ENCODE results near the gene EHMT1.
A peak's percentile ranks its signal among the peaks of the same experiment; 100 is the strongest.

Gene EHMT1

DNA sequence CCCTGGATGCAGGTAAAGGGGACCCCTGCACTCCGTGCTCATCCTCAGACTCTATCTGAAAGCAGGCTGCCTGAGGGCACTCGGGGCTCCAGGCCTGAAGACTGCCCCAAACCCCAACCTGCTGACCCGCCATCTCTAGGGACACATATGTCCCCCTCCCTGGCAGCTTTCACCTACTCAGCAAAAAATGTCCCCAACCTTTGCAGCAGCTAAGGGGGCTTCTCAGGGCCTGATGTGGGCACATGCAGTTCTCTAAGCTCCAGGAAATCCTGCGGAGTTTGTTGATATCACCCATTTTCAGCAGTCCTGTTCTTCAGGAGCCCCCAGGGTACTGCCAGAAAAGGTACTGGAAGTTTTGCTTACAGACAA lies 37.9 kb upstream of the EHMT1 start:
- no peak overlapping the region for H3K27ac ChIP-seq (ENCODE audit: low read depth, low read length)
- no peaks in the 10 kb centered on the region for H3K9me3 ChIP-seq (ENCODE audit: control insufficient read depth in 1 of 2, low read length in 2 of 2)
- peaks cover 17 to 23% of the 10 kb centered on the region in 2 donors for H3K4me1 ChIP-seq (ENCODE audit: control insufficient read depth in 1 of 2, insufficient read depth in 2 of 2, low read length in 2 of 2)
- no peaks in the 10 kb centered on the region for H3K27me3 ChIP-seq (ENCODE audit: control insufficient read depth in 1 of 2, insufficient read depth in 2 of 2, low read length in 2 of 2)
- H3K36me3 ChIP-seq (ENCODE audit: control insufficient read depth in 1 of 2, insufficient read depth in 2 of 2, low read length in 2 of 2): peaks cover 14 to 45% of the 10 kb centered on the region in 2 donors
- H3K4me3 ChIP-seq (ENCODE audit: low read depth in 1 of 2, low read length in 2 of 2): no peak overlapping the region
- H3K9ac ChIP-seq (ENCODE audit: low read depth in 1 of 2, low read length in 2 of 2): no peak overlapping the region

DNA sequence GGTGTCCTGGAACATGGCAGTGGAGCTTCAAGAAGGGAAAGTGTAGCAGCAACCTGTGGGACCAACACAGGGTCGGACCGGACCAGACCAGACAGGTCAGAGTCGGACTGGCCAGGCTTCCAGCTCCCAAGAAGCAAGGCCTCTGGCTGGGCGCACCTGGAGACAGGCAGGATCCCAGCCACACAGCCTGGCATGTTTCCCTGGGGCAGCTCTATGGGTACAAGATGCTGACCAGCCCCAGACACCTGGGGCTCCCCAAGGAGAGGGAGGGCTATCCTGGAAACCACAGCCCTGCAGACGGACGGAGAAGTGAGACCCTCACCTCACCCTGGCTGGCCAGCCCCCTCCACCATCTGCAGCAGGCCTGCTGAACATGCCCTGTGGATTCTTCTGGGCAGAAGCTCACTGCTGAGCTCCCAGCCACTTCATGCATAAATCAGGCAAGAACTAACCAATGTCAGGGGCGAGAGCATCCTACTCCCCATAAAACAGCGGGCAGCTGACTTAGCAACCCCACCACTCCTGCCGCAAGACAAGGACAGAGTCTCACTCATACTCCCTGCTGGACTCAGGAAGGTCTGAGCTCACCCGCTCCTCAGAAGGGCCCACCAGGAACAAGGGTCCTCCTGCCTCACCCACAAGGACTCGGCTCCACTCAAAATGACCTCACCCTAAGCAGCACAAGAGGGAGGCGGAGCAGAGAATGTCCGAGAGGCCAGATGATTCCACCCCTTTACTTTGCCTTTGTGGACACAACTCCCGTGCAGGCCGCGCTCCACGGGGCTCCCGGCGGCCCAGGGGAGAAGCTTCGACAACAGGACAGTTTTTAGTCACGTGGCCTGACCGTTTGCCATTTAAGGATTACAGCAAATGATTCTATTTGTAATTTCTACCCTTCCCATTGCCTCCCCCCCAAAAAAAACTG lies 37.2 kb upstream of the EHMT1 start:
- peaks cover 13 to 18% of the 10 kb centered on the region in 2 donors for H3K4me1 ChIP-seq (ENCODE audit: control insufficient read depth in 1 of 2, insufficient read depth in 2 of 2, low read length in 2 of 2)
- H3K9me3 ChIP-seq (ENCODE audit: control insufficient read depth in 1 of 2, low read length in 2 of 2): no peaks in the 10 kb centered on the region
- no peaks in the 10 kb centered on the region for H3K27me3 ChIP-seq (ENCODE audit: control insufficient read depth in 1 of 2, insufficient read depth in 2 of 2, low read length in 2 of 2)
- H3K36me3 ChIP-seq (ENCODE audit: control insufficient read depth in 1 of 2, insufficient read depth in 2 of 2, low read length in 2 of 2): peaks cover 14 to 48% of the 10 kb centered on the region in 2 donors
- H3K27ac ChIP-seq (ENCODE audit: low read depth, low read length): no peak overlapping the region
- no peak overlapping the region for H3K9ac ChIP-seq (ENCODE audit: low read depth in 1 of 2, low read length in 2 of 2)
- no peak overlapping the region for H3K4me3 ChIP-seq (ENCODE audit: low read depth in 1 of 2, low read length in 2 of 2)

- peaks cover 14 to 55% of the 10 kb centered on the region in 2 donors for H3K36me3 ChIP-seq (ENCODE audit: control insufficient read depth in 1 of 2, insufficient read depth in 2 of 2, low read length in 2 of 2)
- no peak overlapping the region for H3K27ac ChIP-seq (ENCODE audit: low read depth, low read length)
- no peaks in the 10 kb centered on the region for H3K27me3 ChIP-seq (ENCODE audit: control insufficient read depth in 1 of 2, insufficient read depth in 2 of 2, low read length in 2 of 2)
- no peak overlapping the region for H3K9ac ChIP-seq (ENCODE audit: low read depth in 1 of 2, low read length in 2 of 2)
- H3K4me1 ChIP-seq (ENCODE audit: control insufficient read depth in 1 of 2, insufficient read depth in 2 of 2, low read length in 2 of 2): peaks cover 8 to 13% of the 10 kb centered on the region in 2 donors
- H3K4me3 ChIP-seq (ENCODE audit: low read depth in 1 of 2, low read length in 2 of 2): no peak overlapping the region
- no peaks in the 10 kb centered on the region for H3K9me3 ChIP-seq (ENCODE audit: control insufficient read depth in 1 of 2, low read length in 2 of 2)
These were observed 36.4 kb upstream of the EHMT1 start for GRCh38 chr9:137582286-137582860.

DNA sequence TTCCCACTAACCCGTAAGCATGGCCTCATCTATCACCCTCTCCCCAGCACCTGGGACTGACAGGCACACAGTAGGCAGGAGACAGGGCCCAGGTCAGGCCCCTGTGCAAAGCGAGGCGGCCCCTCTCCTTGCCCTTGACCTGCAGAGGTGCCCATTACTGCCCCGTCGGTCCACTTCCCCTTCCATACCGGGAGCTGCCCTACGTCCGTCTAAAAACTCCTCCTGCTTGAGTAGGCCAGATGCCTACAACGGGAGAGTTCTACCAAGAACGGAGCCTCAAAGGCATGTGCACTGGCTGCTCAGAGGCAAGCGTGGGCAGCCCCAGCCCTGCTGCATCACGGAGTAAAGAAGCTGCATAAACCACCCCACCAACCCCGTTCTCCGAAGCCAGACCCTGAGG lies 35.5 kb upstream of the EHMT1 start:
- no peaks in the 10 kb centered on the region for H3K27me3 ChIP-seq (ENCODE audit: control insufficient read depth in 1 of 2, insufficient read depth in 2 of 2, low read length in 2 of 2)
- no peaks in the 10 kb centered on the region for H3K9me3 ChIP-seq (ENCODE audit: control insufficient read depth in 1 of 2, low read length in 2 of 2)
- H3K4me3 ChIP-seq (ENCODE audit: low read depth in 1 of 2, low read length in 2 of 2): no peak overlapping the region
- H3K9ac ChIP-seq (ENCODE audit: low read depth in 1 of 2, low read length in 2 of 2): no peak overlapping the region
- H3K27ac ChIP-seq (ENCODE audit: low read depth, low read length): no peak overlapping the region
- peaks cover 20 to 64% of the 10 kb centered on the region in 2 donors for H3K36me3 ChIP-seq (ENCODE audit: control insufficient read depth in 1 of 2, insufficient read depth in 2 of 2, low read length in 2 of 2)
- H3K4me1 ChIP-seq (ENCODE audit: control insufficient read depth in 1 of 2, insufficient read depth in 2 of 2, low read length in 2 of 2): peaks cover 3 to 5% of the 10 kb centered on the region in 2 donors

DNA sequence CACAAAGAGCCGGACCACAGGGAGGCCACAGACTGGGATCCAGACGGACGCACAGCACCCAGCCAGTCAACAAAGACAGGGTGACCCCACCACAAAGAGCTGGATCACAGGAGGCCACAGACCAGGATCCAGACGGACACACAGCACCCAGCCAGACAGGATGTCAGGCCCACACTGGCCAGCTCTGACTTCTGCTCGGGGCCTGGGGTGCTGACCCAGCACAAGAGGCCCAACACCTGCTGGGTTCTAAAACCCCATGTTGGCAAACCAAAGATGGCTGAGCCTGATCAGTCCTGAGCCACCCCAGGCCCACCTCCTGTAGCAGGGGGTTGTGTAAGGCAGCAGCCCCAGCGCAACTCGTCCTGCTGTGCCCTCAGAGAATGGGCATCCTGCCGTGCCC lies 34.8 kb upstream of the EHMT1 start:
- Histone ChIP-seq H3K36me3 (ENCODE audit: control insufficient read depth in 1 of 2, insufficient read depth in 2 of 2, low read length in 2 of 2) (peaks cover 21 to 66% of the 10 kb centered on the region in 2 donors), H3K27ac (ENCODE audit: low read depth, low read length) (no peak overlapping the region), H3K4me3 (ENCODE audit: low read depth in 1 of 2, low read length in 2 of 2) (no peak overlapping the region), H3K9me3 (ENCODE audit: control insufficient read depth in 1 of 2, low read length in 2 of 2) (no peaks in the 10 kb centered on the region), H3K27me3 (ENCODE audit: control insufficient read depth in 1 of 2, insufficient read depth in 2 of 2, low read length in 2 of 2) (no peaks in the 10 kb centered on the region), H3K4me1 (ENCODE audit: control insufficient read depth in 1 of 2, insufficient read depth in 2 of 2, low read length in 2 of 2) (peaks cover 5 to 8% of the 10 kb centered on the region in 2 donors), H3K9ac (ENCODE audit: low read depth in 1 of 2, low read length in 2 of 2) (no peak overlapping the region)

DNA sequence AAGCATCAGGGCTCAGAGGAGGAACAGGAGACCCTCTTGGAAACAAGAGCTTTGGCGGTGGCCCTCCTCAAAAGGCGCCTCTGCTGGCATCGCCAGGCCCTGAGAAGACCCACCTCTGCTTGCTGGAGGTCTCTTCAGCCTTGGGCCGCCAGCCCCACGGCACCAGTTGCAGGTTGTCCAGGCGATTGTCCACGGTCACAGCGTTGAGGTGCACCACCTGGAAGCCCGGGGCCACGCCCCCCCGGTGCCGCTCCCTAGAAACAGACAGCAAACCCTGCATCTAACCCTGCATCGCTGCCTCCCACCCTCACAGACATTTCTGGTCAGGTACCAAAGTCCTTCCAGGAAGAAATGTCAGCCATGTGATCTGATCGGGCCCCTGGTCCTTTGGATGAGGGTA lies 32.0 kb upstream of the EHMT1 start:
- Histone ChIP-seq H3K9me3 (ENCODE audit: control insufficient read depth in 1 of 2, low read length in 2 of 2) (no peaks in the 10 kb centered on the region), H3K4me3 (ENCODE audit: low read depth in 1 of 2, low read length in 2 of 2) (no peak overlapping the region), H3K36me3 (ENCODE audit: control insufficient read depth in 1 of 2, insufficient read depth in 2 of 2, low read length in 2 of 2) (peaks cover 21 to 60% of the 10 kb centered on the region in 2 donors), H3K4me1 (ENCODE audit: control insufficient read depth in 1 of 2, insufficient read depth in 2 of 2, low read length in 2 of 2) (peaks cover 10 to 12% of the 10 kb centered on the region in 2 donors), H3K9ac (ENCODE audit: low read depth in 1 of 2, low read length in 2 of 2) (no peak overlapping the region), H3K27ac (ENCODE audit: low read depth, low read length) (no peak overlapping the region), H3K27me3 (ENCODE audit: control insufficient read depth in 1 of 2, insufficient read depth in 2 of 2, low read length in 2 of 2) (no peaks in the 10 kb centered on the region)

- no peak overlapping the region for H3K27ac ChIP-seq (ENCODE audit: low read depth, low read length)
- H3K36me3 ChIP-seq (ENCODE audit: control insufficient read depth in 1 of 2, insufficient read depth in 2 of 2, low read length in 2 of 2): peaks cover 18 to 46% of the 10 kb centered on the region in 2 donors
- H3K4me3 ChIP-seq (ENCODE audit: low read depth in 1 of 2, low read length in 2 of 2): no peak overlapping the region
- peaks cover 12 to 19% of the 10 kb centered on the region in 2 donors for H3K4me1 ChIP-seq (ENCODE audit: control insufficient read depth in 1 of 2, insufficient read depth in 2 of 2, low read length in 2 of 2)
- H3K27me3 ChIP-seq (ENCODE audit: control insufficient read depth in 1 of 2, insufficient read depth in 2 of 2, low read length in 2 of 2): no peaks in the 10 kb centered on the region
- no peaks in the 10 kb centered on the region for H3K9me3 ChIP-seq (ENCODE audit: control insufficient read depth in 1 of 2, low read length in 2 of 2)
- no peak overlapping the region for H3K9ac ChIP-seq (ENCODE audit: low read depth in 1 of 2, low read length in 2 of 2)
These were observed 30.5 kb upstream of the EHMT1 start for GRCh38 chr9:137588311-137588710.

- peaks cover 14 to 40% of the 10 kb centered on the region in 2 donors for H3K36me3 ChIP-seq (ENCODE audit: control insufficient read depth in 1 of 2, insufficient read depth in 2 of 2, low read length in 2 of 2)
- no peaks in the 10 kb centered on the region for H3K9me3 ChIP-seq (ENCODE audit: control insufficient read depth in 1 of 2, low read length in 2 of 2)
- H3K9ac ChIP-seq (ENCODE audit: low read depth in 1 of 2, low read length in 2 of 2): peak overlapping the region in 1 of 2 donors; percentile 65
- H3K27ac ChIP-seq (ENCODE audit: low read depth, low read length): no peak overlapping the region
- peak overlapping the region; percentile 73 to 74 for H3K4me3 ChIP-seq (ENCODE audit: low read depth in 1 of 2, low read length in 2 of 2)
- H3K27me3 ChIP-seq (ENCODE audit: control insufficient read depth in 1 of 2, insufficient read depth in 2 of 2, low read length in 2 of 2): no peaks in the 10 kb centered on the region
- peaks cover 12 to 19% of the 10 kb centered on the region in 2 donors for H3K4me1 ChIP-seq (ENCODE audit: control insufficient read depth in 1 of 2, insufficient read depth in 2 of 2, low read length in 2 of 2)
These were observed 29.9 kb upstream of the EHMT1 start for GRCh38 chr9:137588891-137589290.

DNA sequence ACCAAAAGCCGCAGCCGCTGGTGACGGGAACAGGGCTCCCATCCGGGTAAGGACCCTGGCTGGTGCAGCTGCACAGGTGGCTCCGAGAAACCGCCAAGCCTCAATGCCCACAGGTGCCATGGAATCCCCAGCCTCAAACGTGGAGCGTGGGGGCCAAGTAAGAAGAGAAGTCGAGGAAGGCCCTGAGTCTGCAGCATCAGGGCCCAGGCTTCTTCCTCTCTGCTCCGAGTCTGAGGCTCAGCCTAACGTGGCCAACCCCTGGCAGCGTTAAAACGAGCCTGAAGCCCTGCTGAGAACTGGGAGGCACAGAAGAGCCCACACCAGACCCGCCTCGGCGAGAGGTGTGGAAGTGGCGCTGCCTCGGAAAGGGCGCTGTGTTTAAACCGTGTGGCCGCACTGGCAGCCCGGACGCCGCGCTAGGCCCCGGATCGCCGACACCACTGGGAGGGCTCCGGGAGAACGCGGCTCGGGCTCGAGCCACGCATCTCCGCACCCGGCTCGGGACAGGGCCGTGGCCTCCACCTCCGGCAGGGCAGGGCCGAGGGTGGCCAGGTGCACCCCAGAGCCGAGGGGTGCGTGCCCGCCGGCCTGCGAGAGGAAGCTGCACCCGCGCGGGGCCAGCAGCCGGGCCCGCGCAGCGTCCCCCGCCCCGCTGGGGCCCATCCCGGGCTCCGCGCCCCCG lies 29.2 kb upstream of the EHMT1 start:
- Histone ChIP-seq H3K36me3 (ENCODE audit: control insufficient read depth in 1 of 2, insufficient read depth in 2 of 2, low read length in 2 of 2) (peaks cover 9 to 34% of the 10 kb centered on the region in 2 donors), H3K4me3 (ENCODE audit: low read depth in 1 of 2, low read length in 2 of 2) (peak overlapping the region; percentile 73 to 74), H3K27ac (ENCODE audit: low read depth, low read length) (no peak overlapping the region), H3K9ac (ENCODE audit: low read depth in 1 of 2, low read length in 2 of 2) (peak overlapping the region; percentile 52 to 65), H3K9me3 (ENCODE audit: control insufficient read depth in 1 of 2, low read length in 2 of 2) (no peaks in the 10 kb centered on the region), H3K27me3 (ENCODE audit: control insufficient read depth in 1 of 2, insufficient read depth in 2 of 2, low read length in 2 of 2) (no peaks in the 10 kb centered on the region), H3K4me1 (ENCODE audit: control insufficient read depth in 1 of 2, insufficient read depth in 2 of 2, low read length in 2 of 2) (peaks cover 12 to 19% of the 10 kb centered on the region in 2 donors)

GRCh38 chr9:137590123-137590468 lies 28.7 kb upstream of the EHMT1 start:
- H3K4me1 ChIP-seq (ENCODE audit: control insufficient read depth in 1 of 2, insufficient read depth in 2 of 2, low read length in 2 of 2): peaks cover 12 to 19% of the 10 kb centered on the region in 2 donors
- H3K27me3 ChIP-seq (ENCODE audit: control insufficient read depth in 1 of 2, insufficient read depth in 2 of 2, low read length in 2 of 2): no peaks in the 10 kb centered on the region
- H3K9ac ChIP-seq (ENCODE audit: low read depth in 1 of 2, low read length in 2 of 2): no peak overlapping the region
- peaks cover 8 to 32% of the 10 kb centered on the region in 2 donors for H3K36me3 ChIP-seq (ENCODE audit: control insufficient read depth in 1 of 2, insufficient read depth in 2 of 2, low read length in 2 of 2)
- no peaks in the 10 kb centered on the region for H3K9me3 ChIP-seq (ENCODE audit: control insufficient read depth in 1 of 2, low read length in 2 of 2)
- H3K4me3 ChIP-seq (ENCODE audit: low read depth in 1 of 2, low read length in 2 of 2): peak overlapping the region in 1 of 2 donors; percentile 74
- H3K27ac ChIP-seq (ENCODE audit: low read depth, low read length): no peak overlapping the region

Measured in duodenal mucosa (tissue), 2 donors.